GM18520 (cell line): Measurements from ENCODE around the gene ARHGAP12.
A peak's percentile ranks its signal among the peaks of the same experiment; 100 is the strongest.
"Not testable (repeated sequence)": the region's sequence is repeated elsewhere in the genome, so short reads cannot be mapped to it uniquely, and the experiment has no call there.

ENCODE experiments used
- ATAC-seq: cut with Tn5 transposase; IDR thresholded peaks from one replicate; pipeline ENCODE4 v1.9.1; 2021; ENCODE audit not compliant: unreplicated experiment

Gene ARHGAP12

DNA sequence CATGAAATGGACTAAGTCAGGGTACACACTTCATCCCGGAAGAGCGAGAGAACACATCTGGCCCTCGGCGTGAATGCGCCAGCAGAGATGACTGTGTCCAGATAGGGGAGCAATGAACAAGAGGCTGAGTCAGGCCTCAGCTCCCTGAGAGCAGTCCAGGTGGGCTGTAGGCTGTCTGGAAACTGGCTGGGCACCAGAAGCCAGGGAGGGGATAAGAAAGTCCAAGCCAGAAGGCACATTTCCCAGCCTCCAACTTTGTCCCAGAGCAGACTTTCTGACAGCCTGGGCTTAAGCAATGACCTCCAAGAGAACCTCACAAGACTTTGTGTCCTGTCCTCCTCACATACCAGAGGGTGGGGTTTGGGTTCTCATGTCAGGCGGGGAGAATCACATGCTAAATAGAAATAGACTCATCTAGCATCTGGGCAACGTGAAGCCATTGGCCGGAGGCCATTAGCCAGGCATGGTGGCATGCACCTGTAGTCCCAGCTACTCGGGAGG, 157.2 kb downstream of the ARHGAP12 start:
- no peak for ATAC-seq

DNA sequence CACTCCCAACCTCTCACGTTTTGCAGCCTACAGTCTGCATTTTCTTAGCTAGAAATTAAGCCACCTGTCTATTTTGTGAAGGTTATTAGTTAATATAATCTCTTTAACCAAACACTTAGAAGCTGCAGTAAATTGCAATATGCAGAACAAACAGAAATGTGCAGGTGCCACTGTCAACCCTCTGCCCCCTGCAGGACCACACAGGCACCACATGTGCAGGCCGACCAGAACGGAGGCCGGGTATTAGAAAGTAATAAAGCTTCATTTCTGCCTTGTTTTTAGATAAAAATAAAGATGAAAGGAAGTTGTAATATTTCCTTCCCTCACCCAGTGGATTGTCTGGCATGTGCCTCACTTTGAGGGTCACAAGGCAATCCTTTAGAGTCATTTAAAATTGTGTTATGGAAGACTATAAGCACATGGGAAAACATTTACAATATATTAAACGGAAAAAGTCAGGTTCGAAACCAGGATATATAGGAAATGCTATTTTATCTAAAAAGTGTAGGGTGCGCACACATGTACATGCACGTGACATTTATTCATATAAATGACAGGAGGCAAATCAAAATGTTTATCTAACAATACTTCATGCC, 158.2 kb downstream of the ARHGAP12 start:
- no peak for ATAC-seq

DNA sequence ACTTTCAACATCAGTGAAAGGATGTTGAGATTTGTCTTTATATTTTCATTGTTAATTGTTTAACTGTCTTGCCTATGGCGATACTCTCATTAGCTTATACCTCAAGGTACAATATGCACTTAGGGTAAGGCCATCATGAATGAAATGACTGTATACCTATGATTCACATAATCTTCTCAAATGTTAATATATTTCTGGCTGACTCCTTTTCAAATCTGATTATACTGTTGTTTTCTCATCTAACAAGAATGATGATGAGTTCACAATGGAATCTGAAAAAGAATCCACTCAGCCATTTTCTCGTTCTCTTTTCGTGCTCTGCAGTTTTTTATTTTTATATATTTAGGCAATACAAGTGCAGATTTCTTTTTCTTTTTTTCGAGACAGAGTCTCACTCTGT, 159.1 kb downstream of the ARHGAP12 start:
- ATAC-seq = no peak

DNA sequence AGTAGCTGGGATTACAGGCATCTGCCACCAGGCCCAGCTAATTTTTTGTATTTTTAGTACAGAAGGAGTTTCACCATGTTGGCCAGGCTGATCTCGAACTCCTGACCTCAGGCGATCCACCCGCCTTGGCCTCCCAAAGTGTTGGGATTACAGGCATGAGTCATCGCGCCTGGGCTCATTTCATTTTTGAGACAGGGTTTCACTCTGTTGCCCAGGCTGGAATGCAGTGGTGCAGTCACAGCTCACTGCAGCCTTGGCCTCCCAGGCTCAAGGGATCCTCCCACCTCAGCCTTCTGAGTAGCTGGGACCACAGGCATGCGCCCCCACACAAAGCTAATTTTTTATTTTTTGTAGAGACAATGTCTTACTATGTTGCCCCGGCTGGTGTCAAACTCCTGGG, 159.7 kb downstream of the ARHGAP12 start:
- ATAC-seq = not testable (repeated sequence)

DNA sequence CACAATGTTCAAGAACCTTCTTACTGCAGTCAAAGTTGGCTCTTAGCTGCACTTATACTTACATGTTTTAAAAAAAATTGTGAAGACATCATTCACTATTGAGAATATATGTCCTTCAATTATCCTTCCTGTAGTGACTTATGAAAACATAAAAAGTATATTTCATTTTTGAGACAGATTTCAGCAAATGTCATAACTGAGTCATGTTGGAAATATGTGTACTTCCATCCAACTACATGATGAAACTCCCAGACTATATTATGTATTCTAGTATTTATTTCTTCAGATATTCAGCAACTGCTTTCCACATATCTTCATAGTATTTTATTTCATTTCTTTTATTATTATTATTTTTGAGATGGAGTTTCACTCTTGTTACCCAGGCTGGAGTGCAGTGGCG, 160.2 kb downstream of the ARHGAP12 start:
- no peak for ATAC-seq

DNA sequence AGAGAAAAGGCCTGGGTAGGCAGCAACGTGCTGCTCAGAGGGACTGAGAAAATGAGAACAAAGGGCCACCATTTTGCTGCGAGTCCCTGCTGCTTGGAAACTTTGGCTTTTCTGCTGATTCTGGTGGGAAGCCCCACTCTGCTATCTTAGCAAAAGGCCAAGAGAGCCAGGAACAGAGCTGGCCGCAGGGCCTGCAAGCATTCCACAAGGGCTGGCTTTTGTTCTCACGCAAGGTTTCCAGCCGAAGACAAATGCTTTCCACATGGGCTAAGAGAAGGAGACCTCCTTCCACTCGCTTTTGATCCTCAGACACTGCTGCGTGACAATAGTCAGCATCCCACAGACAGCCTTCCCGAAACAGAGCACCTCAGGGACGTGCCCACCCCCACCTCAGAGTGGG, 163.1 kb downstream of the ARHGAP12 start:
- ATAC-seq = no peak

DNA sequence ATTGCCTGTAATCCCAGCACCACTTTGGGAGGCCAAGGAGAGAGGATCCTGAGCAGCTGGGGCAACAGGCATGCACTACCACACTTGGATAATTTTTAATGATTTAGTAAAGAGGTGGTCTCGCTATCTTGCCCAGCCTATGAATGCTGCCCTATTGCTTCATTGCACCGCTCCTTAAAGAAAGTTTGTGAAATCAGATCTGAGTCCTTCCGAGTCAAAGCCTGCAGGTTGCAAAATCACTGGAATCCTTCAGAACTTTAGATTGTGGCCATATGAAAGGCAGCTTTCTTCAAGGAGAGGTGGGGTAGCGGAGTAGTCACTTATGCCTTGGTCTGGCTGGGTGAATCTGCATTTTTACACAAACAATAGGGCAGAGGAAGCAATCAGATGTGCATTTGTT, 166.3 kb downstream of the ARHGAP12 start:
- no peak for ATAC-seq

DNA sequence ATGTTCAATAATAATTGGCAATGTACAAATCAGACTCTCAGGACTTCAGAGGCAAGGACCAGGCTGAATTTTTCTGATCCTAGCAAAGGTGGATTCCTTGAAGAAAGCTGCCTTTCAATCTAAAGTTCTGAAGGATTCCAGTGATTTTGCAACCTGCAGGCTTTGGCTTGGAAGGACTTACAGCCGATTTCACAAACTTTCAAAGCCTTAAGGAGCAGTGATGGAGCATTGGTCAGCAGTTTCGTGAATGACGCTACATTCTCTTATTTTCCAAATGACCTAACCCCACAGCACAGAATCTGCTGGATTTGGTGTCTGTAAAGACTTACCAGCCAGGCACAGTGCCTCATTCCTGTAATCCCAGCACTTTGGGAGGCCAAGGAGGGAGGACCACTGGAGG, 167.5 kb downstream of the ARHGAP12 start:
- no peak for ATAC-seq

DNA sequence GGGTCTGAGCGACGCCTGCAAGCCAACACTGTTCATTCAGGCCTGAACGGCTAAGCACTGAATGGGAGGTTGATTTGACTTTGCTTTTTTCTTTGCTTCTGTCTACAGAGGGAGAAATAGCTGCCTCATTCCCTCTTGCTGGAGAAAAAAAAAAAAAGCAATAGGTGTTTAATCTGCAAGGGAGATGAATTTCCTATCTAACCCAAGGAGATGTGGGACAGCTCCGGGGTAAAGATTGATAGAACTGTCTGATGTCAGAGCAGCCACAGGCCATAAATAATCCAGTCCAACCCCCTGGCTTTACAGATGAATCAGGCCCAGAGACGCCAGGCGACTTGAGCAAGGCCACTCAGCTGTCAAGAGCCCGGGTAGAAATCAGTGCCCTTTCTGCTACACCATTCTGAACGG, 168.0 kb downstream of the ARHGAP12 start:
- ATAC-seq = no peak

DNA sequence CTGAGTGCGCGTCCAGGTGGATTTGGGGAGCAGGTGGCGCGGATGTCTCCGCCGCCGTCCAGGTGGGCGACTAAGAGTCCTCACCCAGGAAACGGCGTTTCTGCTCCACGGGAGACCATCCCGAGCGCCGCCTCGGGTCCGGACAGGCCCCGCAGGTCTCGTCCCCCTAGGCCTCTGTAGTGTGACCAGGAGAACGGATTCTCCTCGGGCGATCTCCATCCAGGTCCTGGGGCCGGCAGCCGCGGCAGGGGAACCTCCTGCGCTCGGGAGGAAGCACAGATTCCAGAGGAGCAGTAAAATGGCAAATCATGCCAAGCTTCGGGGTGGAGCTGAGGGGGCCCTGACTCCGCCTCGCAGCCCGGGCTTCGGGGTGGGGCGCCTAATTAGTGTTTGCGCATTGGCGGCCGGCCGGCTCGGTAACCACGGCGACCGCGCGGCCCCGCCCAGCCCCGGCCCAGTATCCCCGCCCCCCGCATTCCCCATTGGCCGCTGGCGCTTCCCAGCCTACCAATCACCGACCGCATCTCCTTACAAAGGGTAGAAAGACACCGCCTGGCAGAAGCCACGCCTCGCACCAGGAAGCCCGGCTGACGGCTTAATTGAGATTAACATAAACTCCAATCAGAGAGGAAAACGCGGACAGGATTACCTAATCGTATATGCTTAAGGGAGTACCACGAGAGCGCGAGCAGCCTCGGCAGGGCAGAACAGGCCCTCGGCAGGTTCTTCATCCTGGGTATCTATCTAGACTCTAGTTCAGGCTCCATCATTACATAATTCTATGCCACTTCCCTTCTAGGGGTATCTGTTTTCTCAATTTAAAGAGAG, 168.6 kb downstream of the ARHGAP12 start:
- ATAC-seq = peak; percentile 93

DNA sequence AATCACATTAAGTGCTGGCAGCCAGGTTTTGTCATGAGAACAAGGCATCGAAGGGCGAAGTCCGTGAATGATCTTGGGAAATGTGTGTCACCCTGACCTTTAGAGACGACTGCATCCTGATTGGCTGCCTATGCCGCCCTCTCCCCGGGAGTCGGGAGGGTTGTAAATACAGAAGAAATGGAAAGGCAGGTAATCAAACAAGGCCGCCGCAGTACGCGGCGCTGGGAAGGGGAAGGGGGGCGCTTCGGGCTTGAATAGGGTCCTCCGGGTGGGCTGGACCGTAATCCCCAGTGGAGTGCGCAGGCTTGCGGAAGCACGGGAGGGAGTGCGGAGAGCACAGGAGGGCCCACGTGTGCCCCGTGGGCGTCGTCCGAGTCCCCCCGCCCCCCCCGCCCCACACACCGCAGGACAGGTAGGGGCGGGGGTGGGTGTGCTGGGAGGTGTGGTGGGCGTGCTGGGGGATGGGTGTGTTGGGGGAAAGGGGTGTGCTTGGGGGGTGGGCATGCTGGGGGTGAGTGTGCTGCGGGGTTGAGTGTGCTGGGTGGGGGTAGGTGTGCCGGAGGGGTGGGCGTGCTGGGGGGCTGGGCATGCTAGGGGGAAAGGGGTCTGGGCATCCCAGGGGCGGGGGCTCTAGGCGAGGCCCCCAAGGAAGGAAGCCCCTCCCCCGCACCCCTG, 169.4 kb downstream of the ARHGAP12 start:
- ATAC-seq = no peak

DNA sequence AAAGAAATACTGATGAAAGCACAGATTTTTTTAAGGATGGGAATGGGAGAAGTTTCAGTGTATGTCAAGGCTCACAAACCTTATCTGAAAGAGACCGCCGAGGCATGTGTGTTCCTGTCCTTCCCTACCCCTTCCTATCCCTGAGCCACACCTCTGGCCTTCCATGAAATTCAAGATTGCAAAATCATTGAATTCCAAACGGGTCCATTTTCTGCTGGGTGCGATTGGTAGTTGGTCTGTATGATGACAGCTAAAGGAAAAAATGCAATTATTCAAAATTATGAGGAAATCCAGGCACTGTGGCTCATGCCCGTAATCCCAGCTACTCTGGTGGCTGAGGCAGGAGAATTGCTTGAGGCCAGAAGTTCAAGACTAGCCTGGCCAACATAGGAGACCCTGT, 170.1 kb downstream of the ARHGAP12 start:
- no peak for ATAC-seq

DNA sequence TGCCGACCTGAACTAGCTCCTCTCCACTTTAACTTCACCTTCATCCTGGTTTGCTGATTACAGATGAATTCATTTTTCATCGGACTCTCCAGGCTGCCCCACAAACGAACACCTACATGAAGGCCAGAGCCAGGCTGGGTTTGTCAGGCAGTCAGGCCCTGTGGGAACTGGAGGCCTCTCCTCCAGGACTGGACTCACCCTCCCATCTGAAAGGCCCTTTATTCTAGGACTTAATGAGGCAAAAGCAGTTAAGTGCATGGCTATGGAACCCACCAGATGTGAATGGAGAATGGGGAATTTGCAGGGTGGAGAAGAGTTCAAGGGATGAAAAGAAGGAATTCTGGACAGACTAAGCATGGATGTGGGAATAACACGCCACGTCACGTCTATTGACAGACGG, 170.8 kb downstream of the ARHGAP12 start:
- ATAC-seq = no peak

DNA sequence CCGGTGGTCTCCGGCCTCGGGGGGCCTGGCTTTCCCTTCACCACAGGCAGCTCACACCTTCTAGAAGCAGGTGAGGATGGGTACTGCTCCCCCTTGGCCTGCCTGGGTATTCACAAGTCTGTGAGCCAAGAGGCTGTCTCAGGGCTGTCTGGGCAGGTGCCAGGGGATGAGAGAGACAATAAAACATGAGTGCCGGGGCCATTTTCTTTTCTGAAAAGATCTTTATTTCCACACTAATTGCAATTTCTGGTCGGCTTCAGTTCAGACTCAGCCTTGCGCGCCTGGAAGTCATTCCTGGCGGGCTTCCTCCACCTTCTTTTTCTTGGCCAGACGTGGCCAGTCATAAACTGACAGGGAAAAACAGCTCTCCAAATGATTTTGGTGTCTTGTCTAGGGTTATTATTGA, 171.2 kb downstream of the ARHGAP12 start:
- no peak for ATAC-seq

DNA sequence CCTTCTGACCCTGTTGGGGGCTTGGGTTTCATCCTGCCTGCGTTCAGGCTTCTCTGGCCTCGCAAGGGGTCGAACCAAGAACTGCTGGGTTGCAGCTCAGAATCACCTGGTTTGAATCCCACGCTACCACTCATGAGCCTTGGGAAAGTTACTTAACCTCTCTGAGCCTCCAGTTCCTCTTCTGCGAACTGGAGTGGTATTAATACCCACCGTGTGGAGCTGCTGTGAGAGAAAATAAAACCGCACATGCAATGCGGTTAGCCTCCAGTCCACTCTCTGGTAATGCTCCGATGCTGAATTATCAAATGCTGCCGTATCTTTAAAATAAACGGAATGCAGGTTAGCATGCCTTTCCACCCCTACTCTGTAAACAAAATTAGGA, 171.9 kb downstream of the ARHGAP12 start:
- no peak for ATAC-seq

DNA sequence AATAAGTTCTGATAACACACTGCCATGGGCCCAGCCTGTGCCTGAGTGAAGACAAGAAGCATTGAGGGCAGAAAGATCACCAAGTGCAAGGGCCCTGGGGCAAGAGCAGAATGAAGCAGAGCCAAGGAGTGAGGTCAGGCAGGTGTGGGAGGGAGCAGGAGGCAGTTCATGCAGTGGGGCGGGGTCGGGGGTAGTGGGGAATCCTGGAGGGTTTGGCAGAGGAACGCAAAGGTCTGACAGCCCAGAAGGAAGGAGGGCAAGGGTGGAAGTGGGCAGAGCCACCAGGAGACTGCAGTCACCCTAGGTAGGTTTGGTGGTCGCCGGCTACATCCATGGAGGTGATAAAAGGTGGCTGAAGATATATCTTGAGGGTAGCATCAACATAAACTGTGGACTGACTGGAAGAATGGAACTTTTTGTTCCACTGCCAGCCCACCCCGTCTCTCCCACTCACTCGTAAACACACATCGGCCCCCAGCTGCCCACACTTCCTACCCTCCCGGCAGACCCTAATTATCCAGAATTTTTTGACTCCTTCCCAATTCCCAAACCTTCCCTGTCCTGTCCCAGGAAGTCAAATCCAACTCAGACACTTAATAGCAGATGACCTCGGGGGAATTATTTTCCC, 172.4 kb downstream of the ARHGAP12 start:
- no peak for ATAC-seq
